H1 (cell line): ENCODE data around the gene UTP14A. TPM values are rescaled to one million over a fixed set of nuclear protein-coding genes. Genes with fewer than 3 reads are reported as not detected.

Experiments
- CTCF ChIA-PET: fragments of 300-600 bp; sonication (Branson Sonifier 250); formaldehyde crosslinking; loops from one replicate; lab custom pipeline; 2021; ENCODE audit not compliant: partially characterized antibody; lab: Charles Lee
- POLR2A ChIA-PET: fragments of 300-600 bp; sonication (Branson Sonifier 250); formaldehyde crosslinking; loops from one replicate; lab custom pipeline; 2021; ENCODE audit warnings: inconsistent platforms; ENCODE audit not compliant: partially characterized antibody; lab: Charles Lee
- DNase-seq, 2 experiments: peaks; one replicate each; pipeline versions ENCODE4 v3.0.0 to v3.0.0-alpha.2; 2010 to 2022; ENCODE audit warnings: low spot score in 2 of 2, low read depth in 1 of 2, mixed read lengths in 1 of 2
- FAIRE-seq: peaks from 2 replicates; lab custom pipeline; 2011; peaks lifted over from hg19 to GRCh38; lab: Jason Lieb, UNC
- H2AFZ ChIP-seq: 2 replicates; pipeline ENCODE4 v1.8.1; 2012; ENCODE audit warnings: low read length, inconsistent platforms
- H2AK5ac ChIP-seq: 2 replicates; pipeline ENCODE4 v1.6.1; 2013; ENCODE audit warnings: low read depth, low read length
- H2BK120ac ChIP-seq: replicated peaks from 2 replicates; pipeline ENCODE3; 2013; ENCODE audit warnings: low read depth, low read length, inconsistent platforms
- H2BK12ac ChIP-seq: 2 replicates; pipeline ENCODE4 v1.6.1; 2013; ENCODE audit warnings: low read depth, low read length
- H2BK15ac ChIP-seq: 2 replicates; pipeline ENCODE4 v1.6.1; 2013; ENCODE audit warnings: low read length
- H2BK20ac ChIP-seq: 2 replicates; pipeline ENCODE4 v1.6.1; 2013; ENCODE audit warnings: low read length
- H2BK5ac ChIP-seq: 2 replicates; pipeline ENCODE4 v1.6.1; 2013; ENCODE audit warnings: low read depth, low read length
- H3K14ac ChIP-seq: 2 replicates; pipeline ENCODE4 v1.6.1; 2013; ENCODE audit warnings: inconsistent platforms; ENCODE audit not compliant: insufficient read length
- H3K18ac ChIP-seq: 2 replicates; pipeline ENCODE4 v1.6.1; 2013; ENCODE audit warnings: low read length; ENCODE audit errors: extremely low read depth
- H3K23ac ChIP-seq: 2 replicates; pipeline ENCODE4 v1.6.1; 2013; ENCODE audit warnings: inconsistent platforms; ENCODE audit not compliant: insufficient read length
- H3K23me2 ChIP-seq: 2 replicates; pipeline ENCODE4 v1.6.1; 2013; ENCODE audit warnings: low read depth, low read length
- H3K27ac ChIP-seq: 2 replicates; pipeline ENCODE4 v1.6.1; 2011; ENCODE audit warnings: low read depth, low read length, inconsistent platforms
- H3K27me3 ChIP-seq, 4 experiments: replicated peaks in 1 of 4; 1 replicate in 1 of 4; 2 replicates in 3 of 4; pipeline versions ENCODE4 v1.6.1 to v1.8.1; 2011 to 2013; ENCODE audit warnings: low read length in 3 of 4, mild to moderate bottlenecking in 3 of 4, inconsistent platforms in 2 of 4, mixed read lengths in 2 of 4, moderate library complexity in 1 of 4; ENCODE audit not compliant: control insufficient read depth in 3 of 4, insufficient read depth in 3 of 4; ENCODE audit errors: extremely low read depth in 1 of 4
- H3K36me3 ChIP-seq, 4 experiments: 2 replicates each; pipeline versions ENCODE4 v1.6.1 to v1.8.1; 2011 to 2013; ENCODE audit warnings: mild to moderate bottlenecking in 4 of 4, low read length in 3 of 4, moderate library complexity in 2 of 4, control low read depth in 1 of 4, inconsistent platforms in 1 of 4; ENCODE audit not compliant: insufficient read depth in 4 of 4, control insufficient read depth in 2 of 4
- H3K4ac ChIP-seq: replicated peaks from 2 replicates; pipeline ENCODE3; 2013; ENCODE audit warnings: low read length, low read depth, mixed read lengths, inconsistent platforms; ENCODE audit not compliant: insufficient read length
- H3K4me1 ChIP-seq, 4 experiments: replicated peaks in 1 of 4; 1 replicate in 1 of 4; 2 replicates in 3 of 4; pipeline versions ENCODE4 v1.6.1 to v1.8.1; 2011 to 2013; ENCODE audit warnings: low read length in 3 of 4, inconsistent platforms in 2 of 4, mixed read lengths in 1 of 4; ENCODE audit not compliant: insufficient read depth in 4 of 4, control insufficient read depth in 3 of 4
- H3K4me2 ChIP-seq, 2 experiments: 2 replicates each; pipeline versions ENCODE4 v1.6.1 to v1.8.1; 2011 to 2013; ENCODE audit warnings: low read depth in 2 of 2, low read length in 2 of 2, control low read depth in 1 of 2, inconsistent platforms in 1 of 2, mild to moderate bottlenecking in 1 of 2; ENCODE audit not compliant: insufficient read depth in 1 of 2
- H3K4me3 ChIP-seq, 4 experiments: fragments of 200-600, 300-600 bp in 1 of 4; sonication (generic), shearing (Covaris generic), sonication (Bioruptor Twin) in 1 of 4; 2 replicates each; pipeline versions ENCODE4 v1.5.1 to v1.8.1; 2011 to 2016; ENCODE audit warnings: low read length in 4 of 4, low read depth in 3 of 4, control low read depth in 2 of 4, inconsistent platforms in 2 of 4, mild to moderate bottlenecking in 2 of 4, mixed read lengths in 1 of 4, moderate library complexity in 1 of 4; ENCODE audit not compliant: insufficient read depth in 2 of 4; ENCODE audit errors: extremely low read depth in 1 of 4
- H3K56ac ChIP-seq: replicated peaks from 2 replicates; pipeline ENCODE3; 2013; ENCODE audit warnings: low read depth, mild to moderate bottlenecking, mixed read lengths, low read length, inconsistent platforms; ENCODE audit not compliant: insufficient read length
- H3K79me1 ChIP-seq: 2 replicates; pipeline ENCODE4 v1.6.1; 2013; ENCODE audit warnings: low read depth, low read length, control low read depth
- H3K79me2 ChIP-seq, 2 experiments: 2 replicates each; pipeline versions ENCODE4 v1.6.1 to v1.8.1; 2012 to 2013; ENCODE audit warnings: low read length in 2 of 2, mild to moderate bottlenecking in 2 of 2, inconsistent platforms in 1 of 2; ENCODE audit not compliant: insufficient read depth in 2 of 2, control insufficient read depth in 1 of 2
- H3K9ac ChIP-seq, 4 experiments: replicated peaks in 1 of 4; 1 replicate in 1 of 4; 2 replicates in 3 of 4; pipeline versions ENCODE4 v1.6.1 to v1.8.1; 2011 to 2013; ENCODE audit warnings: low read depth in 3 of 4, low read length in 3 of 4, control low read depth in 2 of 4, mild to moderate bottlenecking in 2 of 4, moderate library complexity in 2 of 4, inconsistent platforms in 1 of 4; ENCODE audit errors: extremely low read depth in 1 of 4
- H3K9me3 ChIP-seq, 2 experiments: 2 replicates each; pipeline versions ENCODE4 v1.6.1 to v1.8.1; 2012 to 2013; ENCODE audit warnings: mild to moderate bottlenecking in 2 of 2, moderate library complexity in 2 of 2, control low read depth in 1 of 2, inconsistent platforms in 1 of 2, low read depth in 1 of 2, low read length in 1 of 2, mixed read lengths in 1 of 2; ENCODE audit not compliant: insufficient read depth in 2 of 2
- H4K20me1 ChIP-seq, 2 experiments: replicated peaks in 1 of 2; 2 replicates each; pipeline versions ENCODE3 to v1.8.1; 2011 to 2013; ENCODE audit warnings: inconsistent platforms in 2 of 2, low read length in 2 of 2, mild to moderate bottlenecking in 1 of 2; ENCODE audit not compliant: insufficient read depth in 2 of 2, control insufficient read depth in 1 of 2
- H4K5ac ChIP-seq: 2 replicates; pipeline ENCODE4 v1.6.1; 2013; ENCODE audit warnings: low read length, low read depth, mixed read lengths, inconsistent platforms; ENCODE audit not compliant: insufficient read length
- H4K8ac ChIP-seq: 2 replicates; pipeline ENCODE4 v1.8.0; 2013; ENCODE audit warnings: mild to moderate bottlenecking, moderate library complexity, low read length, inconsistent platforms; ENCODE audit not compliant: insufficient read depth; ENCODE audit errors: extremely low read depth
- H4K91ac ChIP-seq: replicated peaks from 2 replicates; pipeline ENCODE3; 2013; ENCODE audit warnings: low read length, mixed read lengths, inconsistent platforms; ENCODE audit not compliant: insufficient read length
- EGR1 ChIP-seq: IDR thresholded peaks from 2 replicates; pipeline ENCODE4 v1.6.1; 2011; ENCODE audit warnings: low read depth, low read length, borderline replicate concordance
- JUND ChIP-seq: IDR thresholded peaks from 2 replicates; pipeline ENCODE4 v1.6.1; 2011; ENCODE audit warnings: mild to moderate bottlenecking, improper control_type of control experiment, low read length
- KDM5A ChIP-seq: fragments of 200-600 bp; IDR thresholded peaks from 2 replicates; pipeline ENCODE4 v1.7.1; 2012; ENCODE audit warnings: mild to moderate bottlenecking, low read length, inconsistent platforms, mixed read lengths
- POLR2AphosphoS5 ChIP-seq: IDR thresholded peaks from 2 replicates; pipeline ENCODE4 v1.6.1; 2011; ENCODE audit warnings: low read depth, low read length
- TAF7 ChIP-seq: optimal IDR thresholded peaks from 2 replicates; pipeline ENCODE3; 2011; ENCODE audit warnings: low read depth, mild to moderate bottlenecking, inconsistent platforms, low read length, moderate library complexity, borderline replicate concordance
- WGBS, 2 experiments: shearing (Covaris generic) in 1 of 2; methylation state at CpG; one replicate each; pipeline versions ENCODE4 v1.1.6 to v1.1.7; 2013 to 2015; ENCODE audit warnings: low lambda C conversion rate in 2 of 2, mixed read lengths in 2 of 2, inconsistent platforms in 1 of 2, low coverage in 1 of 2, missing lambda C conversion rate in 1 of 2; ENCODE audit not compliant: insufficient replicate concordance in 2 of 2, insufficient coverage in 1 of 2, insufficient read length in 1 of 2; ENCODE audit errors: extremely low coverage in 1 of 2, missing lambda C conversion rate in 1 of 2; 5-methylcytosine and 5-hydroxymethylcytosine counted together
- polyA plus RNA-seq, 7 experiments: library from polyadenylated mRNA; depleted of rRNA in 3 of 7; stranded (reverse) in 5 of 7; unstranded in 2 of 7; fragments of >200 nt in 5 of 7; fragments of 200-250 nt in 2 of 7; gene quantifications; 1 replicate in 5 of 7; 2 replicates in 1 of 7; 4 replicates in 1 of 7; pipeline versions ENCODE4 v1.2.1 to v1.2.3, GENCODE V29; 2011 to 2013; ENCODE audit warnings: missing spikeins in 2 of 7, mixed read lengths in 2 of 7
- total RNA-seq: library from RNA; stranded (reverse); fragmentation: NEBNext Ultra II Directional; extraction: Animal tissue kit (Norgen Biotek cat#: 25700); gene quantifications from 2 replicates; pipeline ENCODE4 v1.2.1, GENCODE V29; 2021
- TF ChIP-seq, protein P1 (sequence below): IDR thresholded peaks from 2 replicates; pipeline ENCODE4 v1.6.1; 2012; ENCODE audit warnings: inconsistent platforms

Gene UTP14A
- total and polyA plus RNA-seq, 2 of the 8 experiments (the other 6 are each of a cell fraction or from before 2014, with no cell fraction given), result 4.5 to 24.0 TPM

DNA sequence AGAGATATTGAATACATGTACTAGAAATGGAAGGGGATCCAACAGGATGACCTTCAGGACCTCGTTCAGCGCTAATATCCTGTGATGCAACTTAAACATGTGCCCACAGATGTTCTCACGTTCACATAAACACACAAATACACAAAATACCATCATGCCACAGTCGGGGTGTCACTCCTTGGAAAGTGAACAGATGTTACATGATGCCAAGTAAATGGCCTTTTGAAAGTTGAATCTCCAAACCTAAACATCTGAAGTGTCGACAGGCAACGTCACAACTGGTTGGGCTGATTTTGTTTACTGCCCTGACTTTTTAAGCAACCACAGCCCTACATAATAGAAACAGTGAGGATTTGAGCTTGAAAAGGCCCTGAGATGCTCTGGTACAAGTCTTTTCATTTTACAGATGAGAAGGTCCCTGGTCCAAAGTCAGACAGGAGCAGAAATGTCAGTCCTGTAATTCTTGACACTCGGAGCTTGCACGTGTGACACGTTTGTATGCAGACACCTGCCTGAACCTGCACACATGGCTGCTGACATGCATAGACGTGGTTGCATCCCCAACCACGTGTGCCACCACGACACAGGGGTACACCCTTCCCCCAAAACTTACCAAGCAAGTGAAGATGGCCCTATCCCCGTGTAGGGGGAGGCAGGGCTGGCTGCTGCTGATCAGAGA is 53.0 kb downstream of the UTP14A start:
- H3K14ac ChIP-seq, result no peak overlapping the region
- H2BK12ac ChIP-seq, result no peak overlapping the region
- no peaks in the 10 kb centered on the region for H3K9me3 ChIP-seq
- no peak overlapping the region for H2BK20ac ChIP-seq
- DNase-seq (no peak), FAIRE-seq (peak; percentile 36)
- H2BK5ac ChIP-seq, result no peak overlapping the region
- no peak overlapping the region for H4K91ac ChIP-seq
- no peak overlapping the region for H2BK15ac ChIP-seq
- no peak overlapping the region for H3K27ac ChIP-seq
- no peak overlapping the region for H3K4ac ChIP-seq
- no peak overlapping the region for H4K8ac ChIP-seq
- peak overlapping the region in 1 of 4 experiments; percentile 44; a peak in 3 of 8 replicates for H3K4me3 ChIP-seq
- no peak overlapping the region for H4K5ac ChIP-seq
- no peak overlapping the region for H3K9ac ChIP-seq
- H3K4me1 ChIP-seq, result peaks cover 0 to 17% (median 9%) of the 10 kb centered on the region in 4 experiments
- no peak overlapping the region; the same call in 1 of the 2 replicates for H2AFZ ChIP-seq
- H3K23ac ChIP-seq, result no peak overlapping the region
- peaks cover 0 to 5% of the 10 kb centered on the region in 2 experiments for H4K20me1 ChIP-seq
- WGBS, 2 experiments, result 16% methylated on average over 13 of the region's 13 CpGs; no CpG with 5 or more reads in 1 of the 2 experiments
- no peak overlapping the region for H3K56ac ChIP-seq
- ChIA-PET POLR2A (interaction anchor here (0.6 to 1.7 kb wide), 3 partner anchors 12 to 27 kb away, joined by 3 to 4 read pairs (median 3); partner anchors contain the start of gene BCORL1), CTCF (interaction anchor here (0.6 to 1.2 kb wide), 4 partner anchors 13 to 69 kb away, joined by 3 to 4 read pairs (median 4); no protein-coding TSS in a partner anchor)
- no peaks in the 10 kb centered on the region for H3K36me3 ChIP-seq
- H3K18ac ChIP-seq, result no peak overlapping the region
- peaks cover 9% of the 10 kb centered on the region; the same call in 1 of the 2 replicates for H3K23me2 ChIP-seq
- H3K4me2 ChIP-seq, result peak overlapping the region; percentile 65 to 94
- no peak overlapping the region for H2AK5ac ChIP-seq
- H2BK120ac ChIP-seq, result no peak overlapping the region
- H3K27me3 ChIP-seq, result peaks cover 37 to 64% (median 55%) of the 10 kb centered on the region in 4 experiments
- H3K79me2 ChIP-seq, result no peaks in the 10 kb centered on the region
- no peaks in the 10 kb centered on the region for H3K79me1 ChIP-seq
- TF ChIP-seq EGR1 (no peak), POLR2AphosphoS5 (no peak), JUND (no peak), KDM5A (no peak), TAF7 (no peak)
- TF ChIP-seq, protein P1, sequence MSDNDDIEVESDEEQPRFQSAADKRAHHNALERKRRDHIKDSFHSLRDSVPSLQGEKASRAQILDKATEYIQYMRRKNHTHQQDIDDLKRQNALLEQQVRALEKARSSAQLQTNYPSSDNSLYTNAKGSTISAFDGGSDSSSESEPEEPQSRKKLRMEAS, result 0 out of 2 replicates have a peak, but pooled peaks have one; percentile 22
